ENCODE measurements around the gene EDN2.

EDN2 gene

GRCh38 chr1:41524676-41525675 is 40.5 kb upstream of the EDN2 start:
- Histone ChIP-seq H3K36me3 (replicated peaks) (no peaks in the 10 kb centered on the region), H3K27me3 (replicated peaks) (no peaks in the 10 kb centered on the region), H3K27ac (no peak overlapping the region), H3K4me3 (ENCODE audit: low read depth, low read length) (no peak overlapping the region)
- TF ChIP-seq CTCF (IDR thresholded peaks at IDR 0.05; ENCODE audit: low read depth, low read length, missing control alignments) = no peak
- in situ Hi-C loops (cut with HindIII; ENCODE audit: low pct_ligation_motif_present, low sequenced_read_pairs) = no loop called here
- DNase-seq = no peak

DNA sequence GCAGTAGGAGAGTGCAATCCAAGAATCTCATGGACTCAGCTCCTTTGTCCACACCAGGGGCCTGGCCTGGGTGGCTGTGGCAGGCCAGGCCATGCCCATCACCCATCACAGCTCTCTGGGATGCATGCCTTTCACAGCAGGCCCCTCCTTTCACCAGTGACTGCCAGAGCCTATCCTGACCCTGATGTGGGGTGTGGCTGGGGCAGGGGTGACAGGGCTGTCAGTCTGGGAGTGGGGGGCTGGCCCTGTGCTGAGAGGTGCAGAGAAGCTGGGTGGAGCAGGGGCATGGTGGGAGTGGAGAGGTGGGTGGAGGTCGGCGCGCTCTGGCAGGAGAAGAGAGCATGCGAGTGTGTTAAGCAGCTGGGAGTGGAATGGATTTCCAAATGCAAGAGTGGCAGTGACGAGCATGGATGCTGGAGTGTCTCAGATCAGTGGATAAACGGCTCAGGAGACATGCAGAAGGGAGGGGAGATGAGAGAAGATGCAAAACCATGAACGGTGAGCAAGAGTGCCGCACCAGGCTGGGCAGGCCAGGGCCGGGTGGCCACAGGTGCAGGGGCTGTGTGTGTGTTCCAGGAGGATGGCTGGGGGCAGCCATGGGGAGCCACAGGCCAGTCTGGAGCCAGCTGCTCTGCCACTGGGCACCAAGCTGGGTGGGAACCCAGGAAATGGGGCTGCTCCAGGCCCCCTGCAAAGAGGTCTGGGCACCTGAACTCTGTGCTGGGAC is 39.6 kb upstream of the EDN2 start:
- TF ChIP-seq CTCF (IDR thresholded peaks at IDR 0.05; ENCODE audit: low read depth, low read length, missing control alignments) = no peak
- in situ Hi-C loops (cut with HindIII; ENCODE audit: low pct_ligation_motif_present, low sequenced_read_pairs) = no loop called here
- Histone ChIP-seq H3K4me3 (ENCODE audit: low read depth, low read length) (no peak overlapping the region), H3K27ac (no peak overlapping the region), H3K27me3 (replicated peaks) (no peaks in the 10 kb centered on the region), H3K36me3 (replicated peaks) (no peaks in the 10 kb centered on the region)
- no peak for DNase-seq

- no peak for DNase-seq
- Histone ChIP-seq H3K27ac (no peak overlapping the region), H3K4me3 (ENCODE audit: low read depth, low read length) (no peak overlapping the region), H3K27me3 (replicated peaks) (no peaks in the 10 kb centered on the region), H3K36me3 (replicated peaks) (no peaks in the 10 kb centered on the region)
- in situ Hi-C loops (cut with HindIII; ENCODE audit: low pct_ligation_motif_present, low sequenced_read_pairs) = no loop called here
- no peak for TF ChIP-seq CTCF (IDR thresholded peaks at IDR 0.05; ENCODE audit: low read depth, low read length, missing control alignments)
Measured at GRCh38 chr1:41523071-41523470, 38.6 kb upstream of the EDN2 start.

- DNase-seq = no peak
- TF ChIP-seq CTCF (IDR thresholded peaks at IDR 0.05; ENCODE audit: low read depth, low read length, missing control alignments) = peak; percentile 10
- Histone ChIP-seq H3K36me3 (replicated peaks) (no peaks in the 10 kb centered on the region), H3K27me3 (replicated peaks) (no peaks in the 10 kb centered on the region), H3K27ac (no peak overlapping the region), H3K4me3 (ENCODE audit: low read depth, low read length) (no peak overlapping the region)
- in situ Hi-C loops (cut with HindIII; ENCODE audit: low pct_ligation_motif_present, low sequenced_read_pairs) = no loop called here
Measured at GRCh38 chr1:41521766-41522165, 37.3 kb upstream of the EDN2 start.

GRCh38 chr1:41520951-41521752 is 36.7 kb upstream of the EDN2 start:
- no peaks in the 10 kb centered on the region for H3K36me3 ChIP-seq (replicated peaks)
- DNase-seq = no peak
- no peak overlapping the region for H3K4me3 ChIP-seq (ENCODE audit: low read depth, low read length)
- H3K27ac ChIP-seq = no peak overlapping the region
- in situ Hi-C loops (cut with HindIII; ENCODE audit: low pct_ligation_motif_present, low sequenced_read_pairs) = no loop called here
- no peaks in the 10 kb centered on the region for H3K27me3 ChIP-seq (replicated peaks)
- TF ChIP-seq CTCF (IDR thresholded peaks at IDR 0.05; ENCODE audit: low read depth, low read length, missing control alignments) = no peak

Data from brain microvascular endothelial cell (primary cell).